ENCODE measurements around the gene TCF4. TPM values are rescaled to one million over a fixed set of nuclear protein-coding genes. Genes with fewer than 3 reads are reported as not detected.
"Not testable (repeated sequence)": the region's sequence is repeated elsewhere in the genome, so short reads cannot be mapped to it uniquely, and the experiment has no call there.

TCF4 gene
- total RNA-seq, 6 experiments from 2014 or later: 50.4 to 71.1 (median 59.0) TPM

DNA sequence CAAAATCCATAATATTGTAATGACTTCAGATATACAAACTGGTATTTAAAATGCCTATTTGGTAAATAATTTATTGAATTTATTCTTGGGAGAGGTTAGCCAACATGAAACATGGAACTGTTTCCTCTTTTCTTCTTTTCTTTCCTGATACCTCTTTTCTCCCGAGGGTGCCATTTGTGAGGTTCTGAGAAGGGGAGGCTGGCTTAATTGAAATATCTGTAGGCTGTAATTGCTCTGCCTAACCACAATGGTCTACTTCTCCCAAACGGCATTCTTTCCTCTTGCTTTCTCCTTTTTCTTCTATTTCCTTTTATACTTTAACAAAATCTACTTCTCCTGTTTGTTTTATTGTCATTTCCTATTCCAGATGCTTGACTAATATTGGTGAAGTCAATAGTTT, 114.9 kb downstream of the TCF4 start:
- no peak overlapping the region for H3K27ac Mint-ChIP-seq
- H3K4me1 Mint-ChIP-seq (ENCODE audit: low read depth): peaks cover 34% of the 10 kb centered on the region
- peaks cover 6% of the 10 kb centered on the region; the same call in 1 of the 2 replicates for H3K36me3 Mint-ChIP-seq (ENCODE audit: low read depth)
- TF ChIP-seq, protein P1, sequence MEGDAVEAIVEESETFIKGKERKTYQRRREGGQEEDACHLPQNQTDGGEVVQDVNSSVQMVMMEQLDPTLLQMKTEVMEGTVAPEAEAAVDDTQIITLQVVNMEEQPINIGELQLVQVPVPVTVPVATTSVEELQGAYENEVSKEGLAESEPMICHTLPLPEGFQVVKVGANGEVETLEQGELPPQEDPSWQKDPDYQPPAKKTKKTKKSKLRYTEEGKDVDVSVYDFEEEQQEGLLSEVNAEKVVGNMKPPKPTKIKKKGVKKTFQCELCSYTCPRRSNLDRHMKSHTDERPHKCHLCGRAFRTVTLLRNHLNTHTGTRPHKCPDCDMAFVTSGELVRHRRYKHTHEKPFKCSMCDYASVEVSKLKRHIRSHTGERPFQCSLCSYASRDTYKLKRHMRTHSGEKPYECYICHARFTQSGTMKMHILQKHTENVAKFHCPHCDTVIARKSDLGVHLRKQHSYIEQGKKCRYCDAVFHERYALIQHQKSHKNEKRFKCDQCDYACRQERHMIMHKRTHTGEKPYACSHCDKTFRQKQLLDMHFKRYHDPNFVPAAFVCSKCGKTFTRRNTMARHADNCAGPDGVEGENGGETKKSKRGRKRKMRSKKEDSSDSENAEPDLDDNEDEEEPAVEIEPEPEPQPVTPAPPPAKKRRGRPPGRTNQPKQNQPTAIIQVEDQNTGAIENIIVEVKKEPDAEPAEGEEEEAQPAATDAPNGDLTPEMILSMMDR (IDR thresholded peaks at IDR 0.05): no peak
- H3K27me3 Mint-ChIP-seq (ENCODE audit: insufficient read depth): no peaks in the 10 kb centered on the region; the same call in 1 of the 2 replicates
- DNase-seq: no peak
- H3K9me3 Mint-ChIP-seq: no peaks in the 10 kb centered on the region
- no peak overlapping the region for H3K4me3 Mint-ChIP-seq

DNA sequence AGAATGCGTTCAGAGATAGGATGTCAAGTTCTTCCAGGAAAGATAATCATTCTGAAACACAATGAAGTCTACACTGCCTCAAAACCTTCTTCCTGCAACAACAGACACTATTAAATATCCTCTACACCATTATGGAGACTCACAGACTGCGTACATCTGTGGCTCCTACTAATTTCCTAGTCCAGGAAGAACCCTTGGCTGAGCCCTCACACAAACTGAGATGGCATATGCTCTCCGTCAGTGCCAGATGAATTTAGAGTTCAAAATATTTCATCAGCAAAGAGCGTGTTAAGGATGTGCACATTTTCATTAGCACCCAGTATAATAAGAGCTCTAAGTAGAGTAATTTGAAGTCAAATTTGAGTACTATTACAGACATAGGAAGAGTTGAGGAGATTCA, 117.2 kb downstream of the TCF4 start:
- no peak for DNase-seq
- H3K36me3 Mint-ChIP-seq (ENCODE audit: low read depth): peaks cover 6% of the 10 kb centered on the region; the same call in 1 of the 2 replicates
- H3K27me3 Mint-ChIP-seq (ENCODE audit: insufficient read depth): no peaks in the 10 kb centered on the region; the same call in 1 of the 2 replicates
- no peaks in the 10 kb centered on the region for H3K9me3 Mint-ChIP-seq
- no peak overlapping the region; the same call in 1 of the 2 replicates for H3K27ac Mint-ChIP-seq
- H3K4me3 Mint-ChIP-seq: no peak overlapping the region
- TF ChIP-seq, protein P1 (IDR thresholded peaks at IDR 0.05): no peak
- peaks cover 14% of the 10 kb centered on the region for H3K4me1 Mint-ChIP-seq (ENCODE audit: low read depth)

DNA sequence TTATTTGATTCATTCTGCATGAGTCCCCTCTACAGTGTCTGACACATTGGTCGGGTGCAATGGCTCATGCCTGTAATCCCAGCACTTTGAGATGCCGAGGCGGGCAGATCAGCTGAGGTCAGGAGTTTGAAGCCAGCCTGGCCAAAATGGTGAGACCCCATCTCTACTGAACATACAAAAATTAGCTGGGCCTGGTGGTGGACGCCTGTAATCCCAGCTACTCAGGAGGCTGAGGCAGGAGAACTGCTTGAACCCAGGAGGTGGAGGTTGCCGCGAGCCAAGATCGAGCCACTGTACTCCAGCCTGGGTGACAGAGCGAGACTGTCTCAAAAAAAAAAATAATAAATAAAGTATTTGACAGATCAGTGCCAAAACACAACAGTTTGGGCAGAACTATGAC, 118.9 kb downstream of the TCF4 start:
- H3K27ac Mint-ChIP-seq; H3K4me3 Mint-ChIP-seq; H3K9me3 Mint-ChIP-seq; H3K27me3 Mint-ChIP-seq (ENCODE audit: insufficient read depth); H3K36me3 Mint-ChIP-seq (ENCODE audit: low read depth); DNase-seq: not testable (repeated sequence)
- peaks cover 16% of the 10 kb centered on the region for H3K4me1 Mint-ChIP-seq (ENCODE audit: low read depth)

DNA sequence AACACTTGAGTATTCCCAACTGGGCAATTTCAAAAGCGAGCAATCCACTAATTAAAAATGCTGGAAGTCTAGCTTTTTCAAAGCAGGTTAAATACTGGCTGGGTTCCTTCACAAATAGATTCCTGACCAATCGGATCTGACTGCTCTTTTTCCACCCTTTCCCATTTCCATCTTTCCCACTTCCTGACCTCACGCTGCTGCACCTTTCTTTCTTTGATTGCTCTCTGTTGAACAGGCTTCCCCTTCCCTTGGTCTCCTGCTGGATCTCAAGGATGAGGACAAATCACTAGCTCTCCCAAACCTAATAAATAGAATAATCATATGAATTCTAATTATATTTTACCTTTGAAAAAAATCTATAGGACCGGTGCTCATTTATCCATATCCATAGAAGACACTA, 121.2 kb downstream of the TCF4 start:
- no peak overlapping the region for H3K4me3 Mint-ChIP-seq
- no peaks in the 10 kb centered on the region for H3K9me3 Mint-ChIP-seq
- H3K27ac Mint-ChIP-seq: no peak overlapping the region
- H3K4me1 Mint-ChIP-seq (ENCODE audit: low read depth): peaks cover 10% of the 10 kb centered on the region; the same call in 1 of the 2 replicates
- H3K27me3 Mint-ChIP-seq (ENCODE audit: insufficient read depth): no peaks in the 10 kb centered on the region; the same call in 1 of the 2 replicates
- H3K36me3 Mint-ChIP-seq (ENCODE audit: low read depth): peaks cover 6% of the 10 kb centered on the region; the same call in 1 of the 2 replicates
- no peak for DNase-seq
- TF ChIP-seq, protein P1 (IDR thresholded peaks at IDR 0.05): no peak

DNA sequence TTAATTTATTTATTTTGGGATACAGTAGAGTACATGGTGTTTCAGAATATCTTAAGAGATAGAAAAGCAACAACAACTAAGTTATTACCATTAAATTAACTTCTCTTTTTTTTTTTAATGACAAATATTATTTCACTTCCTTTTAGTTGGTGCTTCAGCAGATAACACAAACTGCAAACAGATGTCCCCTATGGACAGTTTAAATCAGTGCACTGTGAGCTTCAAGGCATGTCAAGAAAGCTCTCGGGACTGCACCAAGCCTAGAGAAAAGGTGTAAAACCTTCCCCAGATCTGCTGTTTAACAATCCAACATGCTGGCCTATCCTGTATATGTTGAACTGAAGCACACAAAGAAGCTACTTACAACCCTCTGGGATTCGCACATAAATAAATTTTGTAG, 122.7 kb downstream of the TCF4 start:
- Mint-ChIP-seq H3K27me3 (ENCODE audit: insufficient read depth) (no peaks in the 10 kb centered on the region), H3K36me3 (ENCODE audit: low read depth) (no peaks in the 10 kb centered on the region), H3K4me1 (ENCODE audit: low read depth) (peaks cover 10% of the 10 kb centered on the region; the same call in 1 of the 2 replicates), H3K4me3 (no peak overlapping the region), H3K9me3 (no peaks in the 10 kb centered on the region), H3K27ac (no peak overlapping the region)
- DNase-seq: peak; percentile 9
- TF ChIP-seq, protein P1 (IDR thresholded peaks at IDR 0.05): no peak; the same call in 1 of the 2 replicates

DNA sequence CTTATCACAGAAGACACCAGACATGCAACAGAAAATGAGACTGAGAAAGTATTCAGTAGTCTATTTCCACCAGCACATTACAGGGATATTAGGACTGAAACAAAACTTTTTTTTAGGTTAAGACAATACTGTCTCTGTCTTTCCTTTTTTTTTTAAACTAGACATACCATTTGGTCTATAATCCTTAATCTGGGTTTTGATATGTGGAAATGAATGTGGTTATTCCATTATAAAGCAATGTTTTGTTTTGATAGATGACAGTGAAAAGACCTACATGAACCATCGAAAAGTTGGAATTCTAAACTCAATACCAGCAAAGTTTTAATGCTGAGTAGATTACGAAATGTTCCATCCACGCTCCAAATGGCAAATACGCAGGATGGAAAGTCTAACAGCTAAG, 123.4 kb downstream of the TCF4 start:
- no peak overlapping the region for H3K4me3 Mint-ChIP-seq
- TF ChIP-seq, protein P1 (IDR thresholded peaks at IDR 0.05): no peak
- peaks cover 8% of the 10 kb centered on the region; the same call in 1 of the 2 replicates for H3K4me1 Mint-ChIP-seq (ENCODE audit: low read depth)
- peaks cover 7% of the 10 kb centered on the region; the same call in 1 of the 2 replicates for H3K36me3 Mint-ChIP-seq (ENCODE audit: low read depth)
- no peak for DNase-seq
- H3K9me3 Mint-ChIP-seq: no peaks in the 10 kb centered on the region
- H3K27me3 Mint-ChIP-seq (ENCODE audit: insufficient read depth): no peaks in the 10 kb centered on the region; the same call in 1 of the 2 replicates
- no peak overlapping the region for H3K27ac Mint-ChIP-seq

Data from HFFc6 (cell line).